Esophagus squamous epithelium (tissue), 4 donors: ENCODE measurements around the gene SUGP1.

Experiments
- CTCF ChIP-seq, 6 experiments: fragments of 450-650 bp in 4 of 6; fragments of 200-600 bp in 2 of 6; sonication (generic) in 2 of 6; IDR thresholded peaks; one replicate each; pipeline ENCODE4 v1.5.1; 2016 to 2019; ENCODE audit warnings: antibody characterized with exemption in 6 of 6, mild to moderate bottlenecking in 4 of 6, moderate library complexity in 4 of 6
- POLR2A ChIP-seq, 4 donors: fragments of 450-650 bp; IDR thresholded peaks; one replicate each; pipeline ENCODE4 v1.6.1; 2017; ENCODE audit warnings: antibody characterized with exemption in 4 of 4, mild to moderate bottlenecking in 4 of 4, moderate library complexity in 3 of 4

GRCh38 chr19:19334989-19335344 is 14.7 kb upstream of the SUGP1 start:
- TF ChIP-seq CTCF (IDR thresholded peaks at IDR 0.05) = no peak
- no peak for TF ChIP-seq POLR2A (IDR thresholded peaks at IDR 0.05)
